Measurements from ENCODE around the gene TPRA1.

DNA sequence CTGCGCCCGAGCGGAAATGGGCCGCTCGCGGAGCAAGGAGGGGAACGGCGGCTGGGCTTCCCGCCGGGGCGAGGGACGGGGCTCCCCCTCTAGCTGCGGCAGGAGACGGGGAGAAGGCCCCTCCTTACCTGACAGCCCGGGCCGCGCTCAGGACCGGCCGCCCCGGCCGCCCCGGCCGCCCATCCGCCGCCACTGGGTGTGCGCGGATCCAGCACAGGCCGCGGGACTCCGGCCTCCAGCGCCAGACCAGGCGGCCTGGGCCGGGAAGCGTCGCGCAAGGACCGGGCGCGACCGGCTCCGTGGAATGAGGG, 296 bp downstream of the TPRA1 start:
- TF ChIP-seq, protein P1, sequence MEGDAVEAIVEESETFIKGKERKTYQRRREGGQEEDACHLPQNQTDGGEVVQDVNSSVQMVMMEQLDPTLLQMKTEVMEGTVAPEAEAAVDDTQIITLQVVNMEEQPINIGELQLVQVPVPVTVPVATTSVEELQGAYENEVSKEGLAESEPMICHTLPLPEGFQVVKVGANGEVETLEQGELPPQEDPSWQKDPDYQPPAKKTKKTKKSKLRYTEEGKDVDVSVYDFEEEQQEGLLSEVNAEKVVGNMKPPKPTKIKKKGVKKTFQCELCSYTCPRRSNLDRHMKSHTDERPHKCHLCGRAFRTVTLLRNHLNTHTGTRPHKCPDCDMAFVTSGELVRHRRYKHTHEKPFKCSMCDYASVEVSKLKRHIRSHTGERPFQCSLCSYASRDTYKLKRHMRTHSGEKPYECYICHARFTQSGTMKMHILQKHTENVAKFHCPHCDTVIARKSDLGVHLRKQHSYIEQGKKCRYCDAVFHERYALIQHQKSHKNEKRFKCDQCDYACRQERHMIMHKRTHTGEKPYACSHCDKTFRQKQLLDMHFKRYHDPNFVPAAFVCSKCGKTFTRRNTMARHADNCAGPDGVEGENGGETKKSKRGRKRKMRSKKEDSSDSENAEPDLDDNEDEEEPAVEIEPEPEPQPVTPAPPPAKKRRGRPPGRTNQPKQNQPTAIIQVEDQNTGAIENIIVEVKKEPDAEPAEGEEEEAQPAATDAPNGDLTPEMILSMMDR (IDR thresholded peaks at IDR 0.05) = peak in 1 of 6 experiments; percentile 13
- peak in 1 of 2 donors; percentile 32 for TF ChIP-seq POLR2A (IDR thresholded peaks at IDR 0.05)

Data from adrenal gland (tissue), 5 donors.